ENCODE measurements around the gene PLAC8L1. TPM values are rescaled to one million over a fixed set of nuclear protein-coding genes. Genes with fewer than 3 reads are reported as not detected.
"Not testable (repeated sequence)": the region's sequence is repeated elsewhere in the genome, so short reads cannot be mapped to it uniquely, and the experiment has no call there.

PLAC8L1 gene
- total RNA-seq, 2 donors from 2014 or later, result not detected

- H3K9me3 ChIP-seq, result no peaks in the 10 kb centered on the region
- H3K4me1 ChIP-seq, result no peaks in the 10 kb centered on the region
- peaks cover 7% of the 10 kb centered on the region for H3K36me3 ChIP-seq
Measured at GRCh38 chr5:146124580-146124979, 19.2 kb upstream of the PLAC8L1 start.

DNA sequence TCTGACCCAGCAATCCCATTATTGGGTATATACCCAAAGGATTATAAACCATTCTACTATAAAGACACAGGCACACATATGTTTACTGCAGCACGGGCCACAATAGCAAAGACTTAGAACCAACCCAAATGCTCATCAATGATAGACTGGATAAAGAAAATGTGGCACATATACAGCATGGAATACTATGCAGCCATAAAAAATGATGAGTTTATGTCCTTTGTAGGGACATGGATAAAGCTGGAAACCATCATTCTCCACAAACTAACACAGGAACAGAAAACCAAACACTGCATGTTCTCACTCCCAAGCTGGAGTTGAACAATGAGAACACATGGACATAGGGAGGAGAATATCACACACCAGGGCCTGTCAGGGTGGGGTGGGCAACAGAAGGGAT is 16.1 kb upstream of the PLAC8L1 start:
- H3K4me1 ChIP-seq; intact Hi-C loops (cut with DNase I); H3K9me3 ChIP-seq: not testable (repeated sequence)

More at GRCh38 chr5:146124580-146124979, 19.2 kb upstream of the PLAC8L1 start:
- intact Hi-C loops (cut with DNase I), result no loop called here
- Histone ChIP-seq H3K4me3 (no peak overlapping the region), H3K27me3 (no peaks in the 10 kb centered on the region), H3K9ac (ENCODE audit: low read depth in 2 of 2, low read length in 2 of 2) (no peak overlapping the region), H3K27ac (no peak overlapping the region)
- TF ChIP-seq, protein P1, sequence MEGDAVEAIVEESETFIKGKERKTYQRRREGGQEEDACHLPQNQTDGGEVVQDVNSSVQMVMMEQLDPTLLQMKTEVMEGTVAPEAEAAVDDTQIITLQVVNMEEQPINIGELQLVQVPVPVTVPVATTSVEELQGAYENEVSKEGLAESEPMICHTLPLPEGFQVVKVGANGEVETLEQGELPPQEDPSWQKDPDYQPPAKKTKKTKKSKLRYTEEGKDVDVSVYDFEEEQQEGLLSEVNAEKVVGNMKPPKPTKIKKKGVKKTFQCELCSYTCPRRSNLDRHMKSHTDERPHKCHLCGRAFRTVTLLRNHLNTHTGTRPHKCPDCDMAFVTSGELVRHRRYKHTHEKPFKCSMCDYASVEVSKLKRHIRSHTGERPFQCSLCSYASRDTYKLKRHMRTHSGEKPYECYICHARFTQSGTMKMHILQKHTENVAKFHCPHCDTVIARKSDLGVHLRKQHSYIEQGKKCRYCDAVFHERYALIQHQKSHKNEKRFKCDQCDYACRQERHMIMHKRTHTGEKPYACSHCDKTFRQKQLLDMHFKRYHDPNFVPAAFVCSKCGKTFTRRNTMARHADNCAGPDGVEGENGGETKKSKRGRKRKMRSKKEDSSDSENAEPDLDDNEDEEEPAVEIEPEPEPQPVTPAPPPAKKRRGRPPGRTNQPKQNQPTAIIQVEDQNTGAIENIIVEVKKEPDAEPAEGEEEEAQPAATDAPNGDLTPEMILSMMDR (IDR thresholded peaks at IDR 0.05), result no peak
- no peak for DNase-seq

DNA sequence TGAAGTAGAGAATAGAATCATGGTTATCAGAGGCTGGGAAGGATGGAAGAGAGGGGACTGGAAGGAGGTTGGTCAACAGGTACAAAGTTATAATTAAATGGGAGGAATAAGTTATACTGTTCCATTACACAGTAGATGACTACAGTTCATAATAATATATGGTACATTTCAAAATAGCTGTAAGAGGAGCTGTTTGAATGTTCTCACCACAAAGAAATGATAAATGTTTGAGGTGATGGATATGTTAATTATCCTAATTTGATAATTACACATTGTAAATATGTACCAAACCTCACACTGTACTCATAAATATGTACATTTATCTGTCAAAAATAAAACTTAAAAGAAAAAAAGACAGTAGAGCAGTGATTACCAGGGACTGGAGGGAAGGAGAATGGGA is 12.9 kb upstream of the PLAC8L1 start:
- H3K36me3 ChIP-seq, result no peaks in the 10 kb centered on the region
- intact Hi-C loops (cut with DNase I), result no loop called here

More for the DNA sequence above, 16.1 kb upstream of the PLAC8L1 start:
- not testable (repeated sequence) for H3K9ac ChIP-seq (ENCODE audit: low read depth in 2 of 2, low read length in 2 of 2); H3K4me3 ChIP-seq; H3K27ac ChIP-seq; DNase-seq; H3K36me3 ChIP-seq; H3K27me3 ChIP-seq

DNA sequence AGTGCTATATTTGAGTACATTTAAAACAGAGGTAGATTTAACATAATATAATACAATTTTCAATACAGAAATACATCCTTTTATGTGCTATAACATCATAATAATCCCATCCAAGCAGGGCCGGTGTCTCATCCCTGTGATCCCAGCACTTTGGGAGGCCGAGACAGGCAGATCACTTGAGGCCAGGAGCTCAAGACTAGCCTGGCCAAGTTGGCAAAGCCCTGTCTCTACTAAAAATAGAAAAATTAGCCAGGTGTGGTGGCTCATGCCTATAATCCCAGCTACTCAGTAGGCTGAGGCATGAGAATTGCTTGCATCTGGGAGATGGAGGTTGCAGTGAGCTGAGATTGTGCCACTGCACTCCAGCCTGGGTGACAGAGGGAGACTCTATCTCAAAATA is 11.8 kb upstream of the PLAC8L1 start:
- H3K36me3 ChIP-seq; H3K9ac ChIP-seq (ENCODE audit: low read depth in 2 of 2, low read length in 2 of 2); H3K9me3 ChIP-seq; H3K4me3 ChIP-seq; H3K27me3 ChIP-seq; DNase-seq; H3K4me1 ChIP-seq; intact Hi-C loops (cut with DNase I); H3K27ac ChIP-seq: not testable (repeated sequence)

More for the DNA sequence above, 12.9 kb upstream of the PLAC8L1 start:
- H3K9me3 ChIP-seq, result no peaks in the 10 kb centered on the region
- TF ChIP-seq, protein P1 (IDR thresholded peaks at IDR 0.05), result no peak
- H3K27me3 ChIP-seq, result no peaks in the 10 kb centered on the region
- H3K4me3 ChIP-seq, result no peak overlapping the region
- H3K27ac ChIP-seq, result no peak overlapping the region
- H3K9ac ChIP-seq (ENCODE audit: low read depth in 2 of 2, low read length in 2 of 2), result no peak overlapping the region
- H3K4me1 ChIP-seq, result no peaks in the 10 kb centered on the region
- no peak for DNase-seq

DNA sequence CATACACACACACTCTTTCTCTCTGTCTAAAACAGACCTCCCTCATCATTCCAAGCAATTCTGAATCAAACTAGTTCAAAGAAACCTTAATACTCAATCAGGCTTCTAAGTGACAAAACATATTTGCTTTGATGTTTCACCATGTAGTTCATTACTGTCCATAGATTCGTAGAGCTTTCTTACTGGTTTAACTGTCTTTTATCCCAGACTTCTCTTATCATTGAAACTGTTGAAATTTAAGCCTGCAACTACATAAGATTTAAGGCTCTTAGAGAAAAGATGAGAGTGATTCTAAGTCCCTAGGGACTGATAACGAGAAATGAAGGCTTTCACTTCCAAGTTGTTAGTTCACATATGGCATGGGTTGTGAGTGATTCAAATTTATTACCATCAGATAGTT is 11.0 kb upstream of the PLAC8L1 start:
- no peak for DNase-seq
- H3K4me3 ChIP-seq, result no peak overlapping the region
- intact Hi-C loops (cut with DNase I), result no loop called here
- no peaks in the 10 kb centered on the region for H3K9me3 ChIP-seq
- no peak overlapping the region for H3K9ac ChIP-seq (ENCODE audit: low read depth in 2 of 2, low read length in 2 of 2)
- TF ChIP-seq, protein P1 (IDR thresholded peaks at IDR 0.05), result no peak
- H3K27me3 ChIP-seq, result no peaks in the 10 kb centered on the region
- no peaks in the 10 kb centered on the region for H3K36me3 ChIP-seq
- H3K27ac ChIP-seq, result no peak overlapping the region
- no peaks in the 10 kb centered on the region for H3K4me1 ChIP-seq

- Histone ChIP-seq H3K4me1 (no peaks in the 10 kb centered on the region), H3K27me3 (no peaks in the 10 kb centered on the region), H3K36me3 (no peaks in the 10 kb centered on the region), H3K27ac (no peak overlapping the region), H3K9ac (ENCODE audit: low read depth in 2 of 2, low read length in 2 of 2) (no peak overlapping the region), H3K4me3 (no peak overlapping the region), H3K9me3 (no peaks in the 10 kb centered on the region)
- intact Hi-C loops (cut with DNase I), result no loop called here
- TF ChIP-seq, protein P1 (IDR thresholded peaks at IDR 0.05), result no peak
- DNase-seq, result no peak
Measured at GRCh38 chr5:146112476-146112875, 7.1 kb upstream of the PLAC8L1 start.

GRCh38 chr5:146111409-146111808 is 6.0 kb upstream of the PLAC8L1 start:
- Histone ChIP-seq H3K27ac (no peak overlapping the region), H3K4me3 (no peak overlapping the region), H3K27me3 (no peaks in the 10 kb centered on the region), H3K9ac (ENCODE audit: low read depth in 2 of 2, low read length in 2 of 2) (no peak overlapping the region), H3K9me3 (no peaks in the 10 kb centered on the region), H3K36me3 (no peaks in the 10 kb centered on the region), H3K4me1 (no peaks in the 10 kb centered on the region)
- intact Hi-C loops (cut with DNase I), result no loop called here
- TF ChIP-seq, protein P1 (IDR thresholded peaks at IDR 0.05), result no peak
- no peak for DNase-seq

All from colonic mucosa (tissue), 4 donors.